ENCODE data around the gene SHC1. TPM values are rescaled to one million over a fixed set of nuclear protein-coding genes. Genes with fewer than 3 reads are reported as not detected.

Gene SHC1
- total RNA-seq, 1 donor from 2014 or later, result 73.2 TPM

- no peak for DNase-seq (ENCODE audit: low spot score)
These were observed 37.7 kb upstream of the SHC1 start for GRCh38 chr1:155008015-155008941.

GRCh38 chr1:155007251-155007828 is 36.8 kb upstream of the SHC1 start:
- DNase-seq (ENCODE audit: low spot score), result no peak

GRCh38 chr1:155006601-155007101 is 36.1 kb upstream of the SHC1 start:
- DNase-seq (ENCODE audit: low spot score), result peak; percentile 37

DNA sequence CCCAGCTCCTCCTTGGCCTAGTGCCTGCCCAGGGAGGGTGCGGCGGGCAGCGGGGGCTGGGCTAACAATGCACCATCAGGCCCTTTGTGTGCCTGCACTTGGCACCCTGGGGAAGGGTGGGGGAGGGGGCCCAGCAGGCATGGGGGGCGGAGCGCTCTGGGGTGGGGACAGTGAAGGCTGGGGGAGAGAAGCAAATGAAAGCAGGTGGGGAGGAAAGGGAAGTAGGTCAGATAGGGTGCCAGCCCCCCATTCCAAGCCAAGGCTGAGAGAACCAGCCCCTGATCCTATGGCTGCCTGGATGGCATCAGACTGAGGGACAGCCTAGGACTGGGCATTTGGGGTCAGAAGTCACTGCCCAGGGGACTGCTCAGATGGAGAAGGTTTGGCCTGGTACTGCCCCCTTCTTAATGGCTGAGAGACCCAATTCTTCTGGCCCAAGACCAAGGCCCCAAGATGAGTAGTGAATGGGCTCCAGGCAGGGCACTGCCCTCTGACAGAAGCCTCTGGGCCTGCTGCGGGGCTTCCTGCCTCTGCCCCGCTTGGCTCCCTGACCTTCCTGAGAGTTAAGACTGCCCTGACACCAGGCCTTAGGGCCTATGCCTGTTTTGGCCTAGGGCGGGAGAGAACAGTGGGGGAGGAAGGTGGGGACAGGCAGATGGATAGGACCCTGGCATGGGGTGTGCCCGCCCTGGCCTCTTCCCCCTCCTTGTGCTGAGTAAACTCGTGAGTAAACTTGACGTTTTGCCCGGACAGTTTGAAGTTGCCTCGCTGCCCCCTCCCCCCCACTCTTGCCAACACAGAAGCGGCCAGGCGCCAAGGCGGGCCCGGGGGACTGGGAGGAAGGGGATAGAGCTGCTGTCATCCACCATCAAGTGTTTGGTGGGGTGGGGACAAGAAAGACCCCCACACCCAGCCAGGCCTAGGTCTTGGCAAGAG is 34.8 kb upstream of the SHC1 start:
- DNase-seq (ENCODE audit: low spot score), result no peak

- no peak for DNase-seq (ENCODE audit: low spot score)
These were observed 34.0 kb upstream of the SHC1 start for GRCh38 chr1:155004352-155005075.

DNA sequence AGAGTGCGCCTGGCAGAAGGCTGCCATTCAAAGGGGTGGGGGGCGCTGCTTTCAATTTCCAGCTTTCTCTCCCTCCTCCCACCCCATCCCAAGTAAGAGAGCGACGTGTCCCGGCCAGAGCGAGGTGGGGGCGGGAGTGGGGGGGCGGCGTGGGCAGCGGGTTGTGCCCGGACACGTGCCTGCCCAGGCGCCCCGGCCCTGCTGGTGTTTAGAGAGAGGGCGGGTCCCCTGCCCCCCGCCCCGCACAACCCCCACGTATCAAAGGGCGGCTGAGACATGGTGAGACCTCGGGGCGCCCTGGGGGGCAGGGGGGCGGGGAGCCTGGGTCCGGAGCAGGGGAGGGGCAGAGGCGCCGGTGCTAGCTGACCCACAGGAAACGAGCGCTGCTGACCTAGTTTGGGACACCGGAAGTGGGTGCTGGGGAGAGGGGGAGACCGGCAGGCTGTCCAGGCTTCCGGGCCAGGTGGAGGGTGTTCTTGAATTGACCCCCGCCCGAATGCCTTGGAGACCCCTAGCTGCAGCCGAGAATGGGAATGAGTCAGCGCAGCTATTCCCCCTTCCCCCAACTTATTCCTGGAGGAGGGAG is 33.3 kb upstream of the SHC1 start:
- DNase-seq (ENCODE audit: low spot score), result peak; percentile 48

- peak; percentile 39 for DNase-seq (ENCODE audit: low spot score)
These were observed 32.7 kb upstream of the SHC1 start for GRCh38 chr1:155003227-155003765.

DNA sequence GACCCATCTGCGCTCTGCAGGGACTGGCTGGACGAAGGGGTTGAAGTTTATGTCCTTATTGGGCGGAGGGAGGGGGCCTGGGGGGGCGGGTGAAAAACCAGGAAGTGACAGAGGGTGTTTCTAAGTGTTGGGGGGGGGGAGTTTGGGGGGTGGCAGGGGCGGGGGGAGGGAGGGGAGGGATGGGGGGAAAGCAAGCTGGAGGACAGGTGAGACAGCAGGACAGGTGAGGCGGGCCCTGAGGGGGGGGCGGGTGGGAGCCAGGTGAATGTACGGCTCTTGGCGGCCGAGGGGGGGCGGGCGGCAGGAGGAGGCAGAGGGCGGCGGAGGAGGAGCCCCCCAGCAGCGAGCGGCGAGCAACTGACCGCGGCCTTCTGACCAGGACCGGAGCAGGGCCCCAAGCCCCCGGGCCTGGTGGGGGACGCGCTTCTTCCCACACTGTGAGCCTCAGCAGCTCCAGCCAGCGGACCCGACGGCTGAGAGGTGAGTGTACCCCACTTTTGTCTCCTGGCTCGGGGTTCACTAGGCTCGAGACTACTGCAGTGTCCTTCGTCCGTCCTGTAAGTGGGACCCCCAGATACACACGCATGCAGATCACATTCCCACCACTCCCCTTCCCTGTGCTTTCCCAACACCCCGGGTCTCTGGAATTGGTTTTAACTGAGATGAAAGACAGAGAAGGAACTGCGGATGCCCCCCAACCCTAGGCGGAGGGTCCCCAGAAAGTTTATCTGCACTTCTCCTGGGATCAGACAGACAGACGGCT is 32.1 kb upstream of the SHC1 start, which contains the start of gene ZBTB7B:
ZBTB7B (plus strand) TSS at position 339 of the 763 bp plus-strand sequence. CDS start 11,859 bp downstream, outside the sequence.
- DNase-seq (ENCODE audit: low spot score), result peak; percentile 41

- peak; percentile 100 for DNase-seq (ENCODE audit: low spot score)
These were observed 31.3 kb upstream of the SHC1 start for GRCh38 chr1:155001675-155002463.

GRCh38 chr1:155001425-155001674 is 30.8 kb upstream of the SHC1 start:
- no peak for DNase-seq (ENCODE audit: low spot score)

DNA sequence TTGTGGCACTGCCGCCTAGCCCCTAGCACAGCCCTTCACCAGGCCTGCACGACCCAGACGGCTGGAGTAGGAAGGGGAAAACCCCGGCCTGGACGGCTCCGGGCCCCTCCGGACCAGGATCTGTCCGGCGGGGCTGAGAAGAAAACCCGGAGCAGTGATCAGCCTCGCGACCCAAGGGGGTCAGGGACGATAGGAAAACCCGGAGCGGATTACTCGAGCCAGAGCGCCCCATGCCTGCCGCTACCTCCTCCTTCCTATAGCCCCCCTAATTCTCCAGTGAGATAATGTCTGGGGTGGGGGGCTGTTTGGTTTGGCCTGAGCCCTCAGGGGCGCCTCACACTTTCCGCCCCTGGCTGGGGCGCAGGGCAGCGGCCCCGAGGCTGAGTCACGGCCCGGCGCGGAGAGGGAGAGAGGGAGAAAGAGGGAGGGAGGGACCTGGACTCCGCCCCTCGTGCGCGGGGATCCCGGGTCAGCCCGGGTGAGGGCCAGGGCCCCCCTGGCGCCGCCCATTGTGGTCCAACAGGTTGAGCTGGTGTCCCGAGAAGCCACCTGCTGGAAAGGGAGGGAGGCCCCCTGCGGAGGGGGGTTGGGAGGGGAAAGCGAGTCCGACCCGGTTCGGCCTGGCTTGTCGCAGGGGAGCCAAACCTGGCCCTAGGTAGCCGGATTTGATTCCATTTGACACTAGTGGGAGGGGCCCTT is 30.3 kb upstream of the SHC1 start:
- DNase-seq (ENCODE audit: low spot score), result peak; percentile 96

GRCh38 chr1:155000411-155000725 is 29.8 kb upstream of the SHC1 start:
- no peak for DNase-seq (ENCODE audit: low spot score)

GRCh38 chr1:154999571-155000410 is 29.2 kb upstream of the SHC1 start:
- DNase-seq (ENCODE audit: low spot score), result peak; percentile 71

DNA sequence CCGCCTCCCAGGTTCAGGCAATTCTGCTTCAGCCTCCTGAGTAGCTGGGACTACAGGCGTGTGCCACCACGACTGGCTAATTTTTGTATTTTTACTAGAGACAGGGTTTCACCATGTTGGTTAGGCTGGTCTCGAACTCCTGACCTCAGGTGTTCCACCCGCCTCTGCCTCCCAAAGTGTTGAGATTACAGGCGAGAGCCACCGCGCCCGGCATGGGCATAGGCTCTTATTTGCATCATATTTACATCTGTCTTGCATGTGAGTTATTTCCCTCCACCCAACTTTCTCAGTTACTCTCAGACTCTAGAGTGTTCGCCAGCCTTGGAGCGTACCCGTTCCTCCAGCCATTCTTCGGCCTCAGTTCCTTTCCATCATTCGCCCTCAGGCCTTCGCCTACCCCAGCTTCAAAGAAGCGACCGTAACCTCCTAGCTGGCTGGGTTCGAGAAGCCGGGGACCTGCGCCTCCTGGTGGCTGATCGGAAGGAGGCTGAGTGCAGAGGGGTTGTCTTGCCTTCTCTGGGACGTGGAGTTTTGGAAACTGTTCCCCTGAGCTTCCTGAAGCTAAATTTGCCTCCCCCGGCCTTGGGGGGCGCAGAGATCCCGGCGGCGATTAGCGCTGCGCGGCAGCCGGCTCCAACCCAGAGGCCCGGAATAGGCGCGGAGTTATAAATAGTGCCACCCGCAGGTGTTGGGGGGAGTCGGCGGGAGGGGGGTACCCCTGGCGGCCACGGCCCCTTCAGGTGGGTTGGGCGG is 28.4 kb upstream of the SHC1 start:
- DNase-seq (ENCODE audit: low spot score), result peak; percentile 84

- DNase-seq (ENCODE audit: low spot score), result no peak
These were observed 27.7 kb upstream of the SHC1 start for GRCh38 chr1:154998201-154998780.

DNA sequence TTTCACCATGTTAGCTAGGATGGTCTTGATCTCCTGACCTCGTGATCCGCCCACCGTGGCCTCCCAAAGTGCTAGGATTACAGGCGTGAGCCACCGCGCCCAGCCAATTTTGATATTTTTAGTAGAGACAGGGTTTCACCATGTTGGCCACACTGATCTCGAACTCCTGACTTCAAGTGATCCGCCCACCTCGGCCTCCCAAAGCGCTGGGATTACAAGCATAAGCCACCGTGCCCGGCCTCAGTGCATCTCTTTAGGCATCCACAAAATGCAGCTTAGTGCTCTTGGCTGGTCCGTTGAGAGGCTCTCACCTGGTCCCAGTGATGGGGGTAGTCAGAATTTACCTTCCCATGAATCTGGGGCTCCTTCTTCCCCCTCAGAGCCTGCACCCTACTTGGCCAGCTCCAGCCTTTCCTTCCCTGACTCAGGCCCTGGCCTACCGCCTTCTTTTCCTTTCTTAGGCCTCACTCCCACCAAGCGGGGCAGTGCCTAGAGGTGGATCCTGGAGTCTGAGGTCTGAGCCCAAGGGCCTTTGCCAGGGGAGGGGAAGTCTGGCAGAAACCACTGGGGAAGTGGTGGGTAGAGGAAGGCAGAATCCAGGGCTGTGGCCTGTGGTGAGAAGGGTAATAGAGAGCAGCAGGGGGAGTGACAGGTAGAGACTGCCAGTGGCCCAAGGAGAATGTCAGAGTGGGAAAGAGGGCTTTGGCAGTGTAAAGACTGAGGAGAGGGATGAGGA is 26.6 kb upstream of the SHC1 start:
- DNase-seq (ENCODE audit: low spot score), result no peak

Measured in umbilical cord (tissue), 2 donors.